Fibroblast of skin of abdomen (primary cell): ENCODE data around the gene HES3. TPM values are rescaled to one million over a fixed set of nuclear protein-coding genes. Genes with fewer than 3 reads are reported as not detected.
A peak's percentile ranks its signal among the peaks of the same experiment; 100 is the strongest.

Source experiments
- DNase-seq: peaks from one replicate; pipeline ENCODE4 v3.0.0-alpha.2; 2013
- polyA plus RNA-seq, 2 experiments: library from polyadenylated mRNA; unstranded; fragments of 120-200 nt; gene quantifications; one replicate each; pipeline ENCODE4 v1.2.1, GENCODE V29; 2013; ENCODE audit not compliant: insufficient read length in 2 of 2

The HES3 gene, protein sequence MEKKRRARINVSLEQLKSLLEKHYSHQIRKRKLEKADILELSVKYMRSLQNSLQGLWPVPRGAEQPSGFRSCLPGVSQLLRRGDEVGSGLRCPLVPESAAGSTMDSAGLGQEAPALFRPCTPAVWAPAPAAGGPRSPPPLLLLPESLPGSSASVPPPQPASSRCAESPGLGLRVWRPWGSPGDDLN
- not detected for polyA plus RNA-seq (2013, experiment 1 of 2; ENCODE audit: insufficient read length)
- polyA plus RNA-seq (2013, experiment 2 of 2; ENCODE audit: insufficient read length) = not detected

DNA sequence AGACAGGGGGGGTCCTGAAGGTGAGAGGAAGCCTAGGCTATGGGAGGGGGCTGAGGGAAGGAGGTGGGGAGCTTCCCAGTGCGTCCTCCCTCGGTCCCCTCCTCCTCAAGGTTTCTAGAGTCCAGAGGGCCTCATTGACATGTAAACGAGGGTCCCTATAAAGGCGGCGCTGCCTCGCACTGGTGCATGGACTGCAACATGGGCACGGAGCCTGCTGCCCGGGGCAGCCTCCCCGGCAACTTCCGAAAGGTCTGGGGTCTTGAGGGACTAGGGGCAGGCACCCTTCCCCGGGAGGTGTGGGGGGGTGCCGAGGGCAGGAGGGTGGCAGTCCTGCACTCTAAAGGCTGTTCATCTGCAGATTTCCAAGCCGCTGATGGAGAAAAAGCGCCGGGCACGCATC, at the start of gene HES3:
HES3 (plus strand) TSS at position 187 of the 400 bp plus-strand sequence; CDS start at position 374, 187 bp downstream.
- no peak for DNase-seq

- DNase-seq = no peak
Measured at GRCh38 chr1:6197746-6198427, 46.1 kb upstream of the HES3 start.

DNA sequence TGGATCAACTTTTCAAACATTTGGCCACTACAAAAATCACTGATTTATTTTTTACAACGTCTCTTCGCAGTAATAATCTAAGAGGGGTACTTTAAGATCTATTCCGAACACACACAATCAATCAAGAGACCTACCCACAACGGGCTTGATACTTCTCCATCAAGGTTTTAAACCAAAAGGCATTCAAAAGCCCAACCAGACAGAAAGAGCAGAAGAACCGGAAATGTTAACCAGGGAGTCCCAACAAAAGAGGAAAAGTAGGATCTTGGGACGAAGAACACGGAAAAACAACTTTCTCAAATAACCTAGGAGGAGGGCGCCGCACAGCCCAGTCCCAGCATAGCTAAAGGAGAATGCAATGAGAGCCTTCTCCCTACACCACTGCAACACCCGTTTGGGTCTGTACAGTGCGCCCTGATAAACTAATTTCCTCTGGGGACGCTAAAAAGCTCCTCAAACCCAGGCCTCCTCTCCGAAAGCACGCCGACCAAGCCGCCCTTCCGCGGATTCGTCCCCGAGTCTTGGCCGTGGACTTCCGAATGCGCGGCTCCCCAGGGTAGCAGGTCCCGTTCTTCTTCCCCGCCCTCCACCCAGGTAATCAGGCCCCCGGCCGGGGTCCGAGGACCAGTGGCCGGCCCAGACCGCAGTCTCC, 45.2 kb upstream of the HES3 start:
- no peak for DNase-seq

- peak; percentile 100 for DNase-seq
Measured at GRCh38 chr1:6199298-6200187, 44.4 kb upstream of the HES3 start, which contains the start of gene RPL22. TSS of gene RPL22 (minus strand) at chr1:6199595. CDS start at chr1:6199573, 22 bp downstream.

- no peak for DNase-seq
Measured at GRCh38 chr1:6200188-6200809, 43.7 kb upstream of the HES3 start.

DNA sequence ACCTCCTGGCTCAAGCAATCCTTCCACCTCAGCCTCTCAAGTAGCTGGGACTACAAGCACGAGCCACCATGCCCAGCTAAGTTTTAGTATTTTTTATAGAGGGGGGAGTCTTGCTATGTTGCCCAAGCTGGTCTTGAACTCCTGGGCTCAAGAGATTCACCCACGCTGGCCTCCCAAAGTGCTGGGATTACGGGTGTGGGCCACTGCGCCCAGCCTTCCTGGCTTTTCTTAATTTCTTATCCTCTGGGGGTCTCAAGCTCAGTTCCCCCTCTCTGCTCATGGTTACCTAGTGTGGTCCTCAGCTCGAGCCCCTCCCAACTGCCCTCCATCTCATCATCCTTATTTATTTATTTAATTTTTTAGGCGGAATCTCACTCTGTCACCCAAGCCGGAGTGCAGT, 41.7 kb upstream of the HES3 start:
- DNase-seq = no peak

GRCh38 chr1:6205849-6206519, 38.0 kb upstream of the HES3 start, which contains the start of gene RNF207:
TSS of gene RNF207 (plus strand) at chr1:6206119. CDS start at chr1:6206536, 417 bp downstream.
- peak; percentile 63 for DNase-seq

GRCh38 chr1:6206520-6206855, 37.5 kb upstream of the HES3 start:
- DNase-seq = no peak

DNA sequence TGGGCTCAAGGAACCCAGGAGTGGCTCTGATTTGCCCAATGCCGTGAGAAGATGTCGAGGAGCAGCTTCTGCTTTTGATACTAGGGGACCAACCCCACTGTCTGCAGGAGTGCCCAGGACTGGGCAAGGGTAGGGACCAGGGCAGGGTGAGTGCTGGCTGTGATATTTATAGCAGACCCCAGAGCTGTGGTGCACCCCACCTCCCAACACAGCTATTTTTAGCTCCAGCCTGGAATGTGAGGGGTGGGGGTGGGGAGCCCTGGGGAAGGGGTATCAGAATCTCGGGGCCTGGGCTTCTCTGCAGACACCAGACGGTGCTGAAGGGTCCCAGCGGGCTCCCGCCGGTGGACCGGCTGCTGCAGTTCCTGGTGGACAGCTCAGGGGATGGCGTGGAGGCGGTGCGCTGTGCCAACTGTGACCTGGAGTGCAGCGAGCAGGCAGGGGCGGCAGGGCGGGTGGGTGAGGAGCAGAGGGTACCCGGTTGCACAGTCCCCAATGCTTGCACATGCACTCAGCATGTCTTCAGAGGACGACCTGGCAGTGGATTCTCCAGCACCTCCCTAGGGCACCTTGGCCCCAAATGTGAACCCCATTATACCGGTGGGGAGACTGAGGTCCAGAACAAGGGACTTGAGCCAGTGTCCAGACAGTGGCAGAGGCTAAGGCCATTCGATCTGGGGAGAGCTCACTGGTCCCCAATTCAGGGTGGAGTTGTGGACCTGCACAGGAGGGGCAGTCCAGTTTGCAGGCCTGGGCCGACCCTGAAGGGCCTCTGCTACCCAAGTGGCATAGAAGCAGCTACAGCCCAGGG, 36.7 kb upstream of the HES3 start:
- DNase-seq = no peak

GRCh38 chr1:6207921-6208320, 36.1 kb upstream of the HES3 start:
- no peak for DNase-seq

GRCh38 chr1:6208723-6209660, 35.0 kb upstream of the HES3 start:
- DNase-seq = peak; percentile 58

GRCh38 chr1:6209661-6210580, 34.1 kb upstream of the HES3 start:
- no peak for DNase-seq

- no peak for DNase-seq
Measured at GRCh38 chr1:6210591-6211355, 33.2 kb upstream of the HES3 start.

- DNase-seq = no peak
Measured at GRCh38 chr1:6211731-6212130, 32.2 kb upstream of the HES3 start.

- DNase-seq = no peak
Measured at GRCh38 chr1:6212193-6212959, 31.6 kb upstream of the HES3 start.

DNA sequence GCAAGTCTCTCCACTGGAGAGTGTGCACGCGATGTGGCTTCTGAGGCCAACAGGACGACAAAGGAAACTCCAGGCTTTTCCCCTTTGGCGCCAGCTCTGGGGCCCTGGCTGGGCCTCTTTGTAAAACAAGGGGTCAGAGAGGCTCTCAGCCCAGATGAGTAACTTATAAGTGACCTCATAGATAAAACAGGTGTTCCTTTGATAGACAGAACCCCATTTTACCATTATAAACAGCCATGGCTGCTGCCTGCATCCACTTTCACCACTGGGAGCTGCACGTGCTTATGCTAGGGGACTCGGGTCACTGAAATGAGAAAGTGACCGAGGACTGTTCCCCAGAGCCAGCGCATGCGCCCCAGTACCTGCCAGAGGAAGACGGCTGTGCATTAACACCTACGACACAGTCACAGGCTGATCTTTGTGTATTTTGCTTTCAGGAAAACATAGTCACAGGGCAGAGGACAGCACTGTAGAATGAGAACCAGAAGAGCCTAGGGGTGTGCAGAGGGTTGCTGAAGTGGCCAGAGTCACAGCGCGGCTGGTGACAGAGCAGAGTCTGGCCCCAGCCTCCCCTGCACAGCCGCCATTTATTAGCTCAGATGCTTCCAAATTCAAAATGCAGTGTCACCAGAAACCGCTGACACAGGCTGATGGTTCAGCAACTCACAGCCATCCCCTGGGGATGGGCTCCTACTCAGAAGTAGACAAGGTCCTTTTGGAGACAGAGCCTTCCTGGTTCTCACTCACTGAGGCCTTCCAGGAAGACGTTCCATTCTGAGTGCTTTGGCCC, 25.4 kb upstream of the HES3 start:
- DNase-seq = no peak
